ENCODE data around the gene COL4A3.

The COL4A3 gene

GRCh38 chr2:227351639-227352038 is 187.2 kb downstream of the COL4A3 start:
- no peak for DNase-seq (ENCODE audit: low read depth, low spot score)
- ChIA-PET CTCF (no interaction called here), POLR2A (no interaction called here)
- TF ChIP-seq CTCF (IDR thresholded peaks at IDR 0.05; ENCODE audit: insufficient read depth, low read length, missing control alignments), result no peak
- no peak overlapping the region for H3K4me3 ChIP-seq (ENCODE audit: low read depth, low read length)

GRCh38 chr2:227360351-227360750 is 195.9 kb downstream of the COL4A3 start:
- DNase-seq (ENCODE audit: low read depth, low spot score), result no peak
- ChIA-PET CTCF (no interaction called here), POLR2A (no interaction called here)

GRCh38 chr2:227363756-227364155 is 199.3 kb downstream of the COL4A3 start:
- ChIA-PET POLR2A (no interaction called here), CTCF (no interaction called here)
- DNase-seq (ENCODE audit: low read depth, low spot score), result no peak
- no peak for TF ChIP-seq CTCF (IDR thresholded peaks at IDR 0.05; ENCODE audit: insufficient read depth, low read length, missing control alignments)
- no peak overlapping the region for H3K4me3 ChIP-seq (ENCODE audit: low read depth, low read length)

More at GRCh38 chr2:227360351-227360750, 195.9 kb downstream of the COL4A3 start:
- TF ChIP-seq CTCF (IDR thresholded peaks at IDR 0.05; ENCODE audit: insufficient read depth, low read length, missing control alignments), result no peak
- no peak overlapping the region for H3K4me3 ChIP-seq (ENCODE audit: low read depth, low read length)

Data from AG04449 (cell line).